ENCODE measurements around the gene NACAD. TPM values are rescaled to one million over a fixed set of nuclear protein-coding genes. Genes with fewer than 3 reads are reported as not detected.

NACAD gene
- total and polyA plus RNA-seq, 9 donors = 2.3 to 7.9 (median 5.1) TPM

GRCh38 chr7:45089341-45089891 lies 647 bp upstream of the NACAD start:
- no peaks in the 10 kb centered on the region for H3K9me3 ChIP-seq (replicated peaks; ENCODE audit: control insufficient read depth, low read depth, low read length)
- H3K27ac ChIP-seq (ENCODE audit: low read length) = no peak overlapping the region
- DNase-seq = peak; percentile 57
- peaks cover 16% of the 10 kb centered on the region for H3K4me1 ChIP-seq (ENCODE audit: control insufficient read depth, insufficient read depth, low read length)
- WGBS (ENCODE audit: insufficient coverage) = 0% methylated on average over 11 of the region's 22 CpGs
- peaks cover 12% of the 10 kb centered on the region for H3K27me3 ChIP-seq (ENCODE audit: control insufficient read depth, insufficient read depth, low read length)
- H3K4me3 ChIP-seq (ENCODE audit: low read length) = peak overlapping the region; percentile 61
- no peaks in the 10 kb centered on the region for H3K36me3 ChIP-seq (ENCODE audit: control insufficient read depth, insufficient read depth, low read length)

GRCh38 chr7:45088146-45088701 lies 545 bp downstream of the NACAD start:
- DNase-seq = no peak
- peaks cover 16% of the 10 kb centered on the region for H3K4me1 ChIP-seq (ENCODE audit: control insufficient read depth, insufficient read depth, low read length)
- H3K9me3 ChIP-seq (replicated peaks; ENCODE audit: control insufficient read depth, low read depth, low read length) = no peaks in the 10 kb centered on the region
- peak overlapping the region; percentile 61 for H3K4me3 ChIP-seq (ENCODE audit: low read length)
- no peaks in the 10 kb centered on the region for H3K36me3 ChIP-seq (ENCODE audit: control insufficient read depth, insufficient read depth, low read length)
- peak overlapping the region; percentile 20 for H3K27ac ChIP-seq (ENCODE audit: low read length)
- H3K27me3 ChIP-seq (ENCODE audit: control insufficient read depth, insufficient read depth, low read length) = peaks cover 12% of the 10 kb centered on the region
- 14% methylated on average over 29 of the region's 29 CpGs for WGBS (ENCODE audit: insufficient coverage)

DNA sequence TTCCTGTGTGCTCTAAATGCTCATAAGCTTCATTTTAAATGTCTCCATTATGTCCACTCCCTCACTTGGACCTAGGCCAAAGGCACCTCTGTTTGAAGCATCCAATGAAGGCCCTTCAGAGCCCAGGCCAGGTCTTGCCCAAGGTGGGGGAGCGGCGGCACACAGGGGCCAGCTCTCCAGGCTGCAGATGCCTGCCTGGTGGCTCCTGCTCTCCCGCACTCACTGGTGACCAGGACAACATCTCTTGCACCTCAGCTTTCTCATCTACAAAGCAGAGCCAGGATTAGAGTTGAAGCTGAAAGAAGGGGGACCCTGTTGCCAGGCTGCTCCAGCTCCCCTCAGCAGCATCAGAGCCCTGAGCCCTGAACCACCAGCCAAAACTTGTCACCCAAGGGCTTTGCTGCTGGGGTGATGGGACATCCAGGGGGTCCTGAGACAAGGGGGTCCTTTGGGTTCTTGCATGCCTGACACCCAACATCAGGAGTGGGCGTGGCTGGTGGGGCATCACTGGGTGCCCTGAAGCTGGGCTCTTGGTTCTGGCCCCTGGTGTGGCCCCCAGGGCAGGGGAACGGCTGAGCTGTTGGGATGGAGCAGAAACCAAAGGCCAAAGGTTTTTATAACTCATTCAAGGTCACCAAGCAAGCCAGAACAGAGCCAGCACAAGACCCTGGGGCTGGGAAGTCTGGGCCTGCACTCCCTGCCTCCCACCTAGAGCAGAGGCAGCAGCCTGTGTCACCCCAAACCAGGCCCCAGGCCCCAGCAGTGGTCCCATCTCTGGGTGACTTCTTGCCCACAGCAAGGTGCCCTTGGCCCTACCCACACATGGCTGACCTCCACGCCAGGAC lies 1.2 kb downstream of the NACAD start:
- Histone ChIP-seq H3K36me3 (ENCODE audit: control insufficient read depth, insufficient read depth, low read length) (peaks cover 1% of the 10 kb centered on the region), H3K4me1 (ENCODE audit: control insufficient read depth, insufficient read depth, low read length) (peaks cover 16% of the 10 kb centered on the region), H3K27me3 (ENCODE audit: control insufficient read depth, insufficient read depth, low read length) (peaks cover 12% of the 10 kb centered on the region), H3K4me3 (ENCODE audit: low read length) (no peak overlapping the region), H3K27ac (ENCODE audit: low read length) (no peak overlapping the region), H3K9me3 (replicated peaks; ENCODE audit: control insufficient read depth, low read depth, low read length) (no peaks in the 10 kb centered on the region)
- no peak for DNase-seq
- WGBS (ENCODE audit: insufficient coverage) = 87% methylated on average over 5 of the region's 6 CpGs

DNA sequence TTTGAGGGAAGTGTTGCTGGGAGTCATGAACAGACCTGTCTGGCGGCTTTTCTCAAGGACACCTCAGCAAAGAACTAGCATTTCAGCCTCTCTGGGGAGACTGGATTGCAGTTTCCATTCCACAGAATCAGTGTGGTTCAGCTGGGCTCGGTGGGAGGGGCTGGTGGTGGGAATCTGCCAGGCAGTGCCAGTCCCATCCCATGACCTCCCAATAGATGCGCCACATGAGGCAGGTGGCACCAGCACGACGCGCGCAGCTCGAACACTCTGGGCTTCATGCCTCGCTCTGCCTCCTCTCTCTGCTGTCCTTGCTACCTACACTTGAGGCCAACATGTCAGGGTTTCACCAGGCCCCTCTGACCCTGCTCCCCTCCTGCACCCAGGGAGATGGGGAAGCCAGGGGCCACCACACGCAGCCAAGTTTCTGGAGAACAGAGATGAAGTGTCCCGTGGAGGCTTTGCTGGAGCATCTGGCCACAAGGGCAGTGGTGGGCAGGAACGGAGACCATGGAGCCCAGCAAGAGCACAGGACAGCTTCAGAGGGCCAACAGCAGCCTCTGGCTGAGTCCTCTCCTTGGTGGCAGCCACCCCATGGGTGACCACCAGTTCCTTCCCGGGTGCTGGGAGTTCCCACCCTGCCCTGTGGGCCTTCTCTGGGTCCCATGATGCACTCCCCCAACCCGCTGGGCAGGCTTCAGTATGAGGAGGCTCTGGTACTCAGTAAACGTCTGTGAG lies 2.3 kb downstream of the NACAD start:
- Histone ChIP-seq H3K27me3 (ENCODE audit: control insufficient read depth, insufficient read depth, low read length) (peaks cover 12% of the 10 kb centered on the region), H3K27ac (ENCODE audit: low read length) (no peak overlapping the region), H3K4me3 (ENCODE audit: low read length) (no peak overlapping the region), H3K4me1 (ENCODE audit: control insufficient read depth, insufficient read depth, low read length) (peaks cover 16% of the 10 kb centered on the region), H3K36me3 (ENCODE audit: control insufficient read depth, insufficient read depth, low read length) (peaks cover 3% of the 10 kb centered on the region), H3K9me3 (replicated peaks; ENCODE audit: control insufficient read depth, low read depth, low read length) (no peaks in the 10 kb centered on the region)
- WGBS (ENCODE audit: insufficient coverage) = 79% methylated on average over 5 of the region's 15 CpGs
- DNase-seq = no peak

DNA sequence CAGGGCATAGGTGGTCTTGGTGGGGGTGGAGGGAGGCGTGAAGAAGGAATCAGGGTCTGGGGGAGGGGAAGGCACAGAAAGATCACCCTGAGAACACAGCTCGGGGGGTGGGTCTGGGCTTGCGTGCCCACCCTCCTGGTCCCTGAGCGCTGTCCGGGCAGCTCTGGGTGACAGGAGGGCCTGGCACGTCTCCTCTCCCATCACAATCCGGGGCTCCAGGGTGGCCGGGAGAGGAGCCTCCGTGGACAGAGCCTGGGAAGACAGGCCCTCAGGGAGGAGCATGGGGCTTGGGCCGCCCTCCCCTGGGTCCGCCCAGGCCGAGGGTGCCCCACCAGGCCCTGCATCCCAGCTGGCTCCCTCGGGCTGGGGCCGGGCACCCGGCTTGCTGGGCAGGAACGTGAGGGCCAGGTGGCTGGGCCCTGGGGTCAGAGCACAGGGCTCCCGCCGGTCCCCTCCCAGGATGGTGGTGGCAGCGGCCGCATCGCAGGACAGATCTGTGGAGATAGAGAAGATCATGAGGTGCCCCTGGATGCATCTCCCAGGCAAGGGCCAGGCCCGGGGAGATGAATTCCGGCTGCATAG lies 3.1 kb downstream of the NACAD start:
- Histone ChIP-seq H3K36me3 (ENCODE audit: control insufficient read depth, insufficient read depth, low read length) (peaks cover 3% of the 10 kb centered on the region), H3K27ac (ENCODE audit: low read length) (no peak overlapping the region), H3K4me1 (ENCODE audit: control insufficient read depth, insufficient read depth, low read length) (peaks cover 16% of the 10 kb centered on the region), H3K9me3 (replicated peaks; ENCODE audit: control insufficient read depth, low read depth, low read length) (no peaks in the 10 kb centered on the region), H3K27me3 (ENCODE audit: control insufficient read depth, insufficient read depth, low read length) (peaks cover 12% of the 10 kb centered on the region), H3K4me3 (ENCODE audit: low read length) (no peak overlapping the region)
- WGBS (ENCODE audit: insufficient coverage) = 85% methylated on average over 23 of the region's 23 CpGs
- no peak for DNase-seq

DNA sequence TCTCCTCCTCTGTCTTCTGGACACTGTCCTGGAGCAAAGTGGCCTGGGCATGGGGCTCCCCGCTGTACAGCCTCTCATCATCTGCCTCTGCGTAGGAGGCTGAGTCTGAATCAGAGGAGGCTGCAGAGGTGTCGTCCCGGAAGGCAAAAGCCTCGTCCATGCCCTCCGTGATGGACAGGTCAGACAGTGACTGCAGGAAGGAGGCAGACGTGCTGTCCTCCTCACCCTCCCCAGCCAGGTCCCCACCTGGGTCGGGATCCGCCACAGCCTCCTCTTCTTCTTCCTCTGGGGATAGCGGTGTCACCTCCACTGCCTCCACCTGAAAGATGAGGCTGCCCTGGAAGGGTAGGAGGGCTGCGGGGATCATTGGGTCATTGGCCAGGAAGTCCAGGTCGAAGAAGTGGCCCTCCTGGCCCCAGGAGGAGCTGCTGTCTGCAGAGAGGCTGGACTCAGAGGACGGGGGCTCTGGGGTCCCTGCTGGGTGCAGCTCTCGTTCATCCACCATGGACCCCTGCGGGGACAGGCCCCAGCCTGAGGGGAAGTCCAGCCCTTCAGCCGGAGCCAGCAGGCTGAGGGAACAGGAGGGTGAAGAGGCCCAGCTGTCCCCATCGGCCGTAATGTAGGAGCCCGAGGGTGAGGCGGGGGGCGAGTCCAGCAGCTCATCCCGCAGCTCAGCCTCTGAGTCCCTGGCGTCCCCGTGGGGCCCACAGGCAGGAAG lies 3.7 kb downstream of the NACAD start:
- DNase-seq = no peak
- H3K27ac ChIP-seq (ENCODE audit: low read length) = no peak overlapping the region
- H3K27me3 ChIP-seq (ENCODE audit: control insufficient read depth, insufficient read depth, low read length) = peaks cover 12% of the 10 kb centered on the region
- no peak overlapping the region for H3K4me3 ChIP-seq (ENCODE audit: low read length)
- peaks cover 3% of the 10 kb centered on the region for H3K36me3 ChIP-seq (ENCODE audit: control insufficient read depth, insufficient read depth, low read length)
- 66% methylated on average over 16 of the region's 24 CpGs for WGBS (ENCODE audit: insufficient coverage)
- H3K9me3 ChIP-seq (replicated peaks; ENCODE audit: control insufficient read depth, low read depth, low read length) = no peaks in the 10 kb centered on the region
- peaks cover 16% of the 10 kb centered on the region for H3K4me1 ChIP-seq (ENCODE audit: control insufficient read depth, insufficient read depth, low read length)

DNA sequence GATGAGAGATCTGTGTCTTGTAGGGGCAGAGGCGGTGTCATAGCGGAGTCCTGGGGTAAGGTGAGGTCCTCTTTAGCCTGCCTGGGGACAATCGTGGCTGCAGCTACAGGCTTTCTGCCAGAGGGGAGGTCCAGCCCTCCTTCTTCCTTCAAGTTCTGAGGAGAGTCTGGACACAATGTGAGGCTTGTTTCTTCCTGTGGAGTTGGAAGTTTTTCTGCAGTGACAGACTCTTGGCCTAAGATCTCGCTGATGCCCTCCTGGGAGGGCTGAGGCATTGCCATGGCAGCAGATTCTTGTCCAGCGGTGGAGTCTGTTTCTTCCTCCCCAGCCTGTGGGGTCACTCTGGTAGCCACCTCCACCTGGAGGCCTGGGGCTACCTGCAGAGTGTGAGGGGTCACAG lies 4.4 kb downstream of the NACAD start:
- H3K27ac ChIP-seq (ENCODE audit: low read length) = no peak overlapping the region
- H3K36me3 ChIP-seq (ENCODE audit: control insufficient read depth, insufficient read depth, low read length) = peaks cover 3% of the 10 kb centered on the region
- no peak for DNase-seq
- 40% methylated on average over 1 of the region's 5 CpGs for WGBS (ENCODE audit: insufficient coverage)
- peaks cover 13% of the 10 kb centered on the region for H3K4me1 ChIP-seq (ENCODE audit: control insufficient read depth, insufficient read depth, low read length)
- H3K27me3 ChIP-seq (ENCODE audit: control insufficient read depth, insufficient read depth, low read length) = peaks cover 6% of the 10 kb centered on the region
- H3K9me3 ChIP-seq (replicated peaks; ENCODE audit: control insufficient read depth, low read depth, low read length) = no peaks in the 10 kb centered on the region
- no peak overlapping the region for H3K4me3 ChIP-seq (ENCODE audit: low read length)

DNA sequence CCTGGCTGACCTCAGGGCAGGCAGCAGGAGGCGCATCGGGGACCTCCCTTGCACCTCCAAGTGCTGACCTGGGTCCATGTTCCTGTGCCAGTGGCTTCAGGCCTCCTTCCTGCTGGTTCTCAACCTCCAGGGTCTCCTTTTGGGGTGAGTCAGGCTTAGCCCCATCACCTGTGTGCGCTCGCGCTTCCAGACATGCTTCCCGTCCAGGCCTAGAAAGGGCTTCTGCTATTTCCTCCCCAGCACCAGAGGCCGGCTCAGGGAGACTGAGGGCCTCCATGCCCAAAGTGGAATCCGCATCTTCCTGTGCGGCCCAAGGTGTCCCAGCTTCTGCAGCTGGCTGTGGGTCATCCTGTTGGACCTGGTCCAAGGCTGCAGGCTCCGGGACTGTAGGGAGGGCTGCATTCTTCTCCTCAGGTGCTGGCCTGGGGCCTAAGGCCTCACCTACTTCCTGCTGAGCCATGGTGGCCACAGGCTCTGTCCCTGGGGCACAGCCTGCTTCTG lies 5.9 kb downstream of the NACAD start:
- H3K36me3 ChIP-seq (ENCODE audit: control insufficient read depth, insufficient read depth, low read length) = peaks cover 4% of the 10 kb centered on the region
- H3K9me3 ChIP-seq (replicated peaks; ENCODE audit: control insufficient read depth, low read depth, low read length) = no peaks in the 10 kb centered on the region
- no peak overlapping the region for H3K4me3 ChIP-seq (ENCODE audit: low read length)
- peaks cover 2% of the 10 kb centered on the region for H3K27me3 ChIP-seq (ENCODE audit: control insufficient read depth, insufficient read depth, low read length)
- WGBS (ENCODE audit: insufficient coverage) = 77% methylated on average over 10 of the region's 10 CpGs
- peaks cover 2% of the 10 kb centered on the region for H3K4me1 ChIP-seq (ENCODE audit: control insufficient read depth, insufficient read depth, low read length)
- no peak for DNase-seq
- H3K27ac ChIP-seq (ENCODE audit: low read length) = no peak overlapping the region

DNA sequence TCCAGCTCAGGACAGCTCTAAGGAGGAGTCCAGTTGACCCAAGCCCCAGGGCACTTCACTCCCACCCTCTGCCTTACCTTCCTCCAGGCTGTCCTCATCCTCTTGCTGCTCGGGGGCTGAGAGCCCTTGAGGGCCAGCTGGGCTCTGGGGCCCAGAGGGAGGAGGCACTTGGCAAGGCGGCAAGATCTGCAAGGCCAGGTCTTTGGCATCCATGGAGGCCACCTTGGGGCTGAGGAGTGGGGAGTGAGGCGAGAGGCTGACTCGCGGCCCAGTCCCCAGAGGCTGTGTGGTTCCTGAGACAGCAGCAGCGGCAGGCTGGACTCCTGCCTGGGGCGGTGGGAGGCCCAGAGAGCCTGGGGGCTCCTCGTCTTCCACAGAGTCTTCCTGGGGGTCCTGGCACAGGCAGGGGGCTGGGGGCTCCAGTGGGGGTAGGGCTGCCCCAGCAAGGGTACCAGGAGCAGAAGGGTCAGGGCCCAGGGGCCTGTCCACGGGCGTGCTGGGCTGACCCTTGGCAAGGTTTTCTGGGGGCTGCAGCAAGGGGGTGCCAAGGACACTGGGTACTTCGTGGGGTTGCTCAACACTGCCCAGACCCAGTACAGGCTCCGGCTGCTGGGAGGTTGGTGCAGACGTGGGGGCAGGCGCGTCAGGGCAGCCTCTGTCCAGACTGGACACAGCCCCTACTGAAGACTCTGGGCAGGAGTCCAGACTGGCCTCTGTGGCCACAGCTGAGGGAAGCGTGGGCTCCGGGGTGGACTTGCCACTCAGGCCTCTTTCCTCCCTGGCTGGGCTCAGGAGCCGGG lies 6.5 kb downstream of the NACAD start:
- Histone ChIP-seq H3K27ac (ENCODE audit: low read length) (no peak overlapping the region), H3K27me3 (ENCODE audit: control insufficient read depth, insufficient read depth, low read length) (peaks cover 2% of the 10 kb centered on the region), H3K36me3 (ENCODE audit: control insufficient read depth, insufficient read depth, low read length) (peaks cover 8% of the 10 kb centered on the region), H3K4me3 (ENCODE audit: low read length) (no peak overlapping the region), H3K9me3 (replicated peaks; ENCODE audit: control insufficient read depth, low read depth, low read length) (no peaks in the 10 kb centered on the region), H3K4me1 (ENCODE audit: control insufficient read depth, insufficient read depth, low read length) (no peaks in the 10 kb centered on the region)
- WGBS (ENCODE audit: insufficient coverage) = 72% methylated on average over 13 of the region's 18 CpGs
- DNase-seq = no peak
